ENCODE measurements around the gene PODXL2.
"Not testable (repeated sequence)": the region's sequence is repeated elsewhere in the genome, so short reads cannot be mapped to it uniquely, and the experiment has no call there.

The PODXL2 gene

DNA sequence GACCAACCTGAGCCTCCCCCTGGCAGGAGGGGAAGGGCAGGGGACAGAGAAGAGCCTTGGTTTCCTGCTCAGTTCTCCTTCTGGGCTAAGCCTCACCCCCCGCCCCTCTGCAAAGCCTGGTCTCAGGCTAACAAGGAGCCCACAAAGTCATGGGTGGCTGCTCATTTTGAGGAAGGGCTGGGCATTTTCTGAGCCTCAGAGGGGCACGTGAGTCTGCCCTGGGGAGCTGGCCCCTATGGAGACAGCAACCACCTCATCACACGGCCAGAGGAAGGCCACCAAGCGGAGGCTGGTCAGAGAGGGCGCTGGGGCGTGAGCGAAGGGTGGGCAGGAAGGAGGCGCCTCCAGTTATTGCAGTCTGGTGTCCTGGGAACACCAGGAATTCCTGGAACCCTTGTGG lies 62.5 kb downstream of the PODXL2 start:
- no peak for DNase-seq (ENCODE audit: low spot score)

DNA sequence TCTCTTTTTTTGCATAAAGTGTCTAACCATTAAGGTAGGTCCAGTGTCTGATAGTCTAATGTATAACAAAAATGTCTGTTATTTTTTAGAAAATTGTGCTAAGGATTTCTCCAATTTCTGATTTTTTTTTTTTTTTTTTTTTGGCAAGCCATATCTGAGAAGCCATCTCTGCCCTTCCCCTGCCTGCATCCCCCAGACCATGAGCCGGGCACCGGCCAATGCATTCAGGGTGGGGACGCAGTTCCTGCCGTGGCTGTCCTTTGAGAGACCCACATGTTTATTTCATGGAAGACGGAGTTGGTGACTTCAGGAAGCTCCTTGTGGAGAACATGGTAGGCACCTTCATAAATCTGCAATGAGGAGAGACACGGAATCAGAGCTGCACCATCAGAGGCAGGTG lies 63.0 kb downstream of the PODXL2 start:
- no peak for DNase-seq (ENCODE audit: low spot score)

DNA sequence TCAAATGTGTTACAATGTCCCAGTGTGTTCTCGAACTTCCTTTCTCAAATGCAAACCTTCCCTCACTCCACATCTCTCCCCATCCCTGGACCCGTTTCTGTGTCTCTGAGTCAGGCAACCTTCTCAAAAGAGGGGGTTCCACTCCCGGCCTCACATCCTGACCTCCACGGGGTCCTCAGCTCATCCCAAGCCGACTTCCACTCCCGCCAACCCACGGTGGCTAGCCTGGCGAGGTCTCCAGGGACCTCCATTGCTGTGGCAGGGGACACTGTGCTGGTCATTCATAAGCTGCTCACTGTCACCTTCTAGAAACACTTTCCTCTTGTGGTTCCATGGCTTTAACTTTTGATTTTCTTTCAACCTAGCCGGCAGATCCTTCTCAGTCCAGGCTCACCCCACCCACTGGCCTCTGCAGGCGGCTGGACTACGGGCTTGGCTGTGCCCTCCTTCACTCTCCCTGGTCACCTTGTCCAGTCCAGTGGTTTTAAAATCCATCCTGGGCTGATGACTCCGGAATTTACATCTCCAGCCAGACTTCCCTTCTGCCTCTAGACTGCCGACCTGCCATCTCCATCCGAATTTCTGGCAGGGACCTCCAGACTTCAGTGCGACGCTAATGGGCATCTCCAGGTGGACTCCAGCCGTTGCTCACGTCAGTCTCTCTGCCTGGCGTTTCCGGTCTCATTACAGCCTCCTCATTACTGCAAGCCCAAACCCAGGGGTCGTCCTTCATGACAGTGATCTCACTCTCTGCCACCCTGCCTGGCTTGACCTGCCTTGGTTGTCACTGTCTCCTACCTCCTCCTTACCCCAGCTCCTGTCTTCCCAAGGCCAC lies 63.7 kb downstream of the PODXL2 start:
- no peak for DNase-seq (ENCODE audit: low spot score)

DNA sequence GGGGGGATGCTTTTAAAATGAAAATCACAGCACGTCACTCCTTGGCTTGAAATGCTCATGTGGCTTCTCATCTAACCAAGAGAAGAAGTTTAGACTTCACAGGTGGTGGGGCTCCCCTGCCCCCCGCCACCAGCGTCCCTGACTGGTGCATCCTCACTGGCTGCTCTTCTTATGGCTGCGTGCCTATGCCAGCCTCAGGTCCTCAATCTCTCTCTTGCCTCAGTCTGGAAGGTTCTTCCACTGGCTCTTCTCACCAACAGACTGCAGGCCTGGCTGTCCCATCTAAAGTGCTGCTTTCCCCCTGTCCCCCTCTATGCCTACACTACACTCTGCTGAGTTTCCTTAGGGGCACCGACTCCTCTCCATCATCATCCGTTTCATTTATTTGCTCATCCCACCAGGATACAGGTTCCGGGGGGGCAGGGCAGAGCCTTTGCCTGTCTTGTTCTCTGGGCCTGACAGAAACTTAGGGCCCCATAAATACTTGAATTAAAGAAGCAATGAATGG lies 64.4 kb downstream of the PODXL2 start:
- no peak for DNase-seq (ENCODE audit: low spot score)

DNA sequence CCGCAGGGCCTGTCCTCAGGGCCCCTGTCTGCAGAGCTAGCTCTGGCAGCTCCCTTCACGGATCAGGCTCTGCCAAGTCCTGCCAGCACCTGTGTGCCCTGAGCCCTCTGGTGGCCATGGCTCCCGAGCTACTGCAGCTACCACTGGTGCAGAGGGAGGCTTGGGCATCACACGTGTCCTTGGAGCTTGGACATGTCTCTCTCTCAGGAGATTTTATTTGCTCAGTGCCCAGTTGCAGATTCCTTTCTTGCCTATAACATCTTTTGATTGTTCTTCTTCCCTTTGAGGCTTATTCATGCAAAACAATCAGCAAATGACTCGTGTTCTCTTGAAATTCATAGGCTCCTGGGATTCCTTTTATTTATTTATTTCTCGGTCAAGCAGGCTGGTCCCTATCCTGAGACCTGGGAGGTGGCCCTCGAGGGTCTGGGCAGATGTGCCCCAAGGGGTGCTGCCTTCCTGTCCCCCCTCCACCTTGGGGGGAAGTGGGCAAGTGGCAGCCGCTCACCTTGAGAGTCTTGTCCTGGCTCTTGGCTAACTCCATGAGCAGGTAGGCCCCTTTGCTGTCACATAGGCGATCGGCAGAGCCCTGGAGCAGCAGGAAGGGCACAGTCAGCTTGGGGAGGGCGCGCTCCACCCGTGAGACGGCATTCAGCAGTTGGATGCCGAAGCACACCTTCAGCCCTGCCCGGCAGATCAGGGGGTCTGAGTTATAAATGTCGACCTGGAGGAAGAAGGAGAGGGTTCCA lies 65.7 kb downstream of the PODXL2 start:
- DNase-seq (ENCODE audit: low spot score), result peak; percentile 25

DNA sequence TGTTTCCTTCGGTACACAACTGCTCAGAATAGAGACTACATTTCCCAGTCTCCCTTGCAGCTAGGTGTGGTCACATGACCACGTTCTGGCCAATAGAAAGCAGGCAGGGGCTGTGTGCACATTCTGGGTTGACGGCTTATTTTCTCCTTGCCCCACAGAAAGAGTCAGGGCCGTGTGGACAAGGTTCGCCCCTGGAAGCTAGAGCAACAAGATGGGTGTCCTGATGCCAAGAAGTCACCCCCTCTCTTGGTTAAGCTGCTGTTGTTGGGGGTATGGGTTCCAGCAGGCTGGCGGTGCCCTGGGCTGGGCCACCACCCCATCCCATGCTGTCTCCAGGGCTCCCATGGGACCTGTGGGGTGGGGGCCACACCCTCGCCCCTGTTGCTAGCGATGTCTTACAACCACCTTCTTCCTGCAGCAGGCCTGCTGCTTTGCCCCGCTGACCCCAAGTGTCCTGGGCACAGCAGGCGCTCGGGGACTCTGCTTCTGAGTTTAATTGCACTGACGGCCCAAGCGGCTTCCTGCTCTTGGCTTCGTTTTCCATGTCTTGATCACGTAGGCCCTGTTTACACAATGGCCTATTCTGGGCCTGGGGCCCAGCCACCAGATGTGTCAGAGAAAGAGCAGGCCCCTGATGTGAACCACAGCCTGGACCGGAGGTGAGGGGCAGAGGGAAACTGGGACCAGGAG lies 68.7 kb downstream of the PODXL2 start:
- no peak for DNase-seq (ENCODE audit: low spot score)

DNA sequence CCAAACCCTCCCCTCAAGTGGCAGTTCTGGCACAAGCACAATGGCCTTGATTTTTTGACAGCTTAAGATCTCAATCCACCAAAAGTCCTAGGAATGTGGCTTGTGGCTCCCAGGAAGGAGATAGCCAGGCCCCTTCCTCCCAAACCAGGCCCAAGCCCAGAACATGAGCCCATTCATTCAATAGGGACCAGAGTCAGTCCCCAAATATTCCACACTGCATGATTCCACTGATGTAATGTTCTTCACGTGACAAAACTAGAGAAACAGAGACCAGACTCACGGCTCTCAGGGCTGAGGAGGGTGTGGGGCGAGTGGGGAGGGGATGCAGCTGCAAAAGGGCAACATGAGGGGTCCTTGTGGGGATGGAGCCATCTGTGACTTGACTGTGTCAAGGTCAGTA lies 69.3 kb downstream of the PODXL2 start:
- no peak for DNase-seq (ENCODE audit: low spot score)

DNA sequence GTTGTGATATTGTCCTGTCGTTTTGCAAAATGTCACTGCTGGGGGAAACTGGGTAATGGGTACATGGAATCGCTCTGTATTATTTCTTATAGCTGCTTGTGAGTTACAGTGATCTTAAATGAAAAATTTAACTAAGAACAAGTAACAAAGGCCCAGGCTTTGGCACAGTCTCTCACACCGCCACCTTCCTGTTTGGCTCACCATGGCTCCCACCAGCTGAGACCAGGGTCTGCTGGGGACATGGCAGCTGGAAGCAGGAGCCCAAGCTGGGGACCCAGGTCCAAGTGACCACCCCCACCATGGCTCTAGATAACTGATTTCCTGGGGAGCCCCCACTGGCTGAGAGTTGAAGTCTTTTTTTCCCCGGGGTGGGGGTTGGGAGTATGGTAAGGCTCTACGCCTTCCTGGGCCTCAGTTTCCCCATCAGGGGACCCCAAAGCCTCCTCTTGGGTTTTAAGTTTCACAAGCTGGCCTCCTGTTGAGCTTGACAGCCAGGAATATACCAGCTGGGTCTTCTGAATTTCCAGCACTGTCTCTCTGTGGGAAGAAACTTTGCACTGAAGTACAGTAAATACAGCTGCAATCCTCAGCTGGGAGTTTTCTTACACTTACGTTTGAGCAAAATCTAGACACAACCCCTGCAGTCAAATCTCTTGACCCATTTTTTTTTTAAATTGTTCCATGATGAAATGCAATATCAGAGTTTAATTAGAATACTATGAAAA lies 69.9 kb downstream of the PODXL2 start:
- DNase-seq (ENCODE audit: low spot score), result no peak

DNA sequence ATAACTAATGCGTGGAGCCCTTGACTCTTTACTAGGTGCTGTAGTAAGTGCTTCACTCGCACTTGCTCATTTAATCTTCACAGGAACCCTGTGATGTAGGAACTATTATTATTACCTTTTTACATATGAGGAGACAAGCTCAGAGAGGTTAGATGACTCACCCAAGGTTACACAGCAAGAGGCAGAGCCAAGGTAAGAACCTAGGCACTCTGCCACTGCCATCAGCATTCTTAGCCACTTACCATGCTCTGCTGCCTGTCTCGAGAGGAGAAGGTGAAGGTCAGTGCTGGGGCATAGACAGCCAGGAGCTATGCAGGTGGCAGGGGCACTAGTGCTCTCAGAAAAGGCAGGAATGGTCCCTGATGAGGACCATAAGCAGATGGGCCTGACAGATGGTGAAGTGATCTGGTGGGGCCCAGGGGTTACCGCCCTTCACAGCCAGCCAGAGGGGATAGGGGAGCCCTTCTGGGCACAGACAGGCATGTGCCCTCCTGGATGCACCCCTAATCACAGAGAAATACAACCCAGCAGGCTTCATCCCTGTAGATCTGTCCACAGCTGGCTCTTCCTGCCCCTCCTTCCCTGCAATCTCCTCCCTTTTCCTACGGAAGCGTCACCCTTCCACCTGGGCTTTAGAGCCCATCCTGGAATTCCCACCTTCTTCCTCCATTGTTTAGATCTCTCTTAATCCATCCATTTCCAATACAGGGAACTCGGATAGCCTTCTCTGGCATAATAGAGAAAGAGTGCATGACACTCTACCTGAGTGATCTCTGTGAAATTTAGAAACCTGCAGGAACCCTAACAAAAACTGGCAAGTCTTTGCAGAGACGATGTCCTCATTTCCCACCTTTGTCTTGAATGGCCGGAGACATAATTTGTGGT lies 70.7 kb downstream of the PODXL2 start:
- no peak for DNase-seq (ENCODE audit: low spot score)

DNA sequence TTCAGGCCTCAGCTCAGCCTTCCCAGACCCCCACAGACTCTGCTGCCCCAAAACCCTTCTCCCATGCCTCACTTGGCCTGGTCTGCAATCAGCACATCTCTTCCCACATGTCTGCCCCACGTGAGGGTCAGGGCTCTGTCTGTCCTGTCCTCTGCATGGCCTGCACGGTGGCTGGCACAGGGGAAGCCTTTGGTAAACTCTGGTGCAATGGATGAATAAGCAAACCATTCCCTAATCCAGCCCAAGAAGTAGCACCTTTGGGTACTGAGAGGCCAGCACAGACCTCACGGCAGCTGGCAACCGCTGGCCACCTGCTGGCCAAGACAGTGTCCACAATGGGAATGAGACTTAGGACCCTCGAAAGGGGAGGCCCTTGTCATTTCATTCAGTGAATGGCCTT lies 71.4 kb downstream of the PODXL2 start:
- no peak for DNase-seq (ENCODE audit: low spot score)

DNA sequence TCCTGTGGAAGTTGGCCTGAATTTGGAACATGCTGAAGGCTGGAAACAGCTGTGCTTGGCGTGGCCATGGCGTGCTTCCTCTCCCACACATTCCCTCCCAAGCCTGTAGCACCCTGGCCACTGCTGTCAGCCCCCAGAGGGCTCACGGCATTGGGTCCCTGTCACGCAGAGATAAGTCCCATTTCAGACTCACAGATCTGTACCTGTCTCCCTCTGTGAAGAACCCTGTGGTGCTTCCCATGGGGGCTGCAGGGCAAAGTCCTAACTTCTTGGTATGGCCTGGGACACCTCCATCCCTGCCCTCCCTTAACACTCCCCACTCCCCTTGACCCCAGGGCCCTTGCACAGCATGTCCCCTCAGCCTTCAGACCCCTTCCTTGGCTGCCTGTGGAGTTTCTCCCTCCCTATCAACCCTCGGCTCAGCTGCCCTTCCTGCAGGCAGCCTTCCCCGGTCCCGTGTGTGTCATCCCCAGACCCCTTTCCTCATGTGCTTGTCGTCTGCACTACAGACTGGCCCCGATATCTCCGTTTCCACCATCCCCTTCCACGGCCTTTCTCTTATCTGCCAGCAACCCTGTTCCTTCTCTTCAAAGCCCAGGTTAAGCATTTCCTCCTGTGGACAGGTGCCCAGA lies 72.4 kb downstream of the PODXL2 start:
- no peak for DNase-seq (ENCODE audit: low spot score)

DNA sequence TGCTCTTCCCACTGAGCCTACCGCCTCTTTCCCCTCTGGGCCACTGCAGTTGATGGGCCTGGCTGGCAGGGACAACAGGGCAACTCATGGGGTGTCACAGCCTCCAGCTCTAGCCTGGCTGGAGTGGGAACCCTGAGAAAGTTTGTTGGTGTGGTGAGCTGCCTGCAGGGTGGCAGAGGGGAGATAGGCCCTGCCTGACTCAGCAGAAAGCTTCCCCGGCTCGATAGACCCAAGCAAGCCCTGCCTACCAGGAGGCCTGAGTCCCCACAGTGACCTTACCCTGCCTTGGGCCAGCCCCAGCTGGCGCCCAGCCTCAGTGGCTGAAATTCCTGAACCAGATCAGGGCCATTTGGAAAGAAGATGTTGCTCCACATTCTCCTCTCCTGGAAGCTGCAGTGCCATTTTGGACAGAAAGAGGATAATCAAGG lies 73.2 kb downstream of the PODXL2 start:
- no peak for DNase-seq (ENCODE audit: low spot score)

DNA sequence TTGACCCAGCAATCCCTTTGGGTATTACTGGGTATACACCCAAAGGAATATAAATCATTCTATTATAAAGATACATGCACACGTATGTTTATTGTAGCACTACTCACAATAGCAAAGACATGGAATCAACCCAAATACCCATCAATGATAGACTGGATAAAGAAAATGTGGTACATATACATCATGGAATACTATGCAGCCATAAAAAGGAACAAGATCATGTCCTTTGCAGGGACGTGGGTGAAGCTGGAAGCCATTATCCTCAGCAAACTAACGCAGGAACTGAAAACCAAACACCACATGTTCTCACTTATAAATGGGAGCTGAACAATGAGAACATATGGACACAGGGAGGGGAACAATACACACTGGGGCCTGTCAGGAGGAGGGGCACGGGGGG lies 75.9 kb downstream of the PODXL2 start:
- DNase-seq (ENCODE audit: low spot score), result not testable (repeated sequence)

DNA sequence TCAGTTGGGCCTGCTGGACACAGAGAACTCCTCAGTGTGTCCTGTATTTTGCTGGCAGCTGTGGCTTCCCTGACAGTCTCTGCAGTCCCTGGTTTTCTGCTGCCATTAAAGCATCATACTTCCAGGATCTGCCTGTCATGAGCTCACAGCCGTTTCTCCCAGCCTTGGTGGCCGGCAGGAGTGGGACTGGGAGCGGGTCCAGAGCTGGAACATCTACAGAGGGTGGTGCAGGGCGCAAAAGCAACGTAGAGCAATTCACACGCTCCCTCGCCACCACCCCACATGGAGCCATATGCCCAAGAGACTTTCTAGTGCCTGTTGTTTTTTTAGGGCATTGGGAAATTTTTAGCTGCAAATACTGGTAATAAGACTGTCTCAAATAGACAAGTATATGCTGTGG lies 77.3 kb downstream of the PODXL2 start:
- DNase-seq (ENCODE audit: low spot score), result no peak

DNA sequence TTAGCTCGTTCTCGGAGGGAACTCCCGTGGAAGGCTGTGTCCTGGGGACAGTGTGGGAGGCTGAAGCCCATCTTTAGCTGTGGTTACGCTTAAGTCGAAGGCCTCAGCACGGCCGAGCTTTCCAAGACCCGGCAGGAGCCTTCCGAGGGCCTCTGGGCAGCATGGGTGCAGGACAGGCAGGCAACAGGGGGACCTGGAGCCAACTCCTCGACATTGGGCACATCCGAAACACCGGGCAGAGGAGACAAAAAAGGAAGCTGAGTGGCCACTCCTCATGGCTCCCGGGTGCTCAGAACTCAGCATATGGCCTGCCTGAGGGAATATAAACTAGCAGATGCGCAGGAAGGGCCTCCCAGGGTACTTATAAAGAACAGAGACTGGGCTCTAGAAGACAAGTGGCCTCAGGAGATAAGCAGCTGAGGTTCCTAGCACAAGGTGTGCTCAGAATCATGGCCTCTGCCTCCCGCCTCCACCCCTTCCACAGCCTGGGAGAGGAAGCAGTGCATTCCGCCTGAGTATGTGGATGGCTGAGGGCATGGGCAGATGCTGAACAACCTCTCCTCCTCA lies 77.9 kb downstream of the PODXL2 start:
- no peak for DNase-seq (ENCODE audit: low spot score)

DNA sequence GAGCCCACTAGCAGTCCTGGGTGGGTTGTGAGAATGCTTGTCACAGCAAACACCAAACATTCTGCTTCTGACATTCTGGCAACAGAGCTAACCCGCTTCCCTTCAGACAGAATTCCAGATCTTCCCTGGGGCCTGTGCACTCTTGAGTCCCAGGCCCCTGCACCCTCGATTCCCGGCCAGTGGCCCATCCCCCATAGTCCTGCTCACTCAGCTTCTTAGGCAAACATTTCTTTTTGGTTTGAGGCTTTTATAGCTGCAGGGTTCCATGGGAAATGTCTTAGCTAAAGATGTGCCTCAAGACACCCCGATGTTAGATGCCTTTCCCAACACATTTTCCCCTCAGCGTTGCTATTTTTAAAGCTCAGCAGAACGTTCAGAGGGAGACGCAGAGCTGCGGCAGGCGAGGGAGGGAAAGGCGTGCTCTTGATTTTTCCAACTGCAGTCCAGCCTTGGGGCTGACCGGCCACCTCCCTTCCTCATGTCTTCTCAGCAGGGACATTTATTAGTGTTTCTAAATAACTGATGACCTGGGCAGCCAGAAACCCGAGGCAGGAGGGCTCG lies 78.9 kb downstream of the PODXL2 start:
- DNase-seq (ENCODE audit: low spot score), result no peak

DNA sequence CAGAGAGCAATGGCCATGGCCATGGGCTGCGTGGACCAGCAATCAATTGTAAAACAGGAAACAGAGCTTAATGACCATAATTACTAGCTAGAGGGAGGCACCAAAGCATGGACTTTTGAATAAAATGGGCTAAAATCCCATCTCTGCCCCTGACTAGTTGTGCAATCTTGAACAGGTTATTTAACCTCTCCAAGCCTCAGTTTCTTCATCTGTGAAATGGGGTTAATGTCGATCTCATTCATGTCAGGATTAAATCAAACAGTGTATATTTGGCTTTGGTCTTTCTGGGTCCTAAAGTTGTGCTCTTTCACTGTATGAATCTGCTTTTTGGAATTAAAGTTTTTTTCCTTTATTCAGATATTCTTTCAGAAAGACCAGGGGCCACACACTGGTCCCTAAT lies 79.9 kb downstream of the PODXL2 start:
- no peak for DNase-seq (ENCODE audit: low spot score)

DNA sequence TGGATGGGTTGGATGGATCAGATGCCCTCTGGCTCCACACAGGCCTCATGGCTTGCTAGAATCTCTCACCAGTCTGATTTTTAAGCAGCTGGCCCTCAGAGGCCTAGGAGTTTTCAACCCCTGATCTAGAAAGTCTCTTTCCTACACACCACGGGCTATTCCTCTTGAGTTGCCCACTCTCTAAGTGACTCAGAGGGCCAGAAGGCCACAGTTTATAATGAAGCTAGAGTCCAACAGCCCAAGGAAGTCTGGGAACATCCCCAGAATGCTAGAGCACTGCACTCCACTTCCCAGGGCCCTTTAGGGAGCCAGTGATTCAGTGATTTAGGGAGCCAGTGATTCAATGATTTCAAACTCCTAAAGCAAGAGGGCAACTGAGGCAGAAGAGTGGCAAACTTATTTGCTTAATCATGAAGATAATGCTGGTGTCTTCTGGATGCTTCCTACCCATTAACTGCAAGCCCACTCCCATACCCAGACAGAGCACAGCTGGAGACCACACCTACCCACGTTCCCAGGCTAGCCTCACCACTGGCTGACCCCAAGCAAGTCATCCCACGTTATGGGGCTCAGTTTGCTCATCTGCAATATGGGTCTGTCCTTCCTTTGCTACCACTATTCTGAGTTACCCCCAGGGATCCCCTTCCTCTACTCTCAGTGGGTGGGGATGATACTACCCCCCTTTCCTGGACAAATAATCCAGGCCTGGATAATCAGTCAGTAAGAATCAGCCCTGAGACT lies 80.5 kb downstream of the PODXL2 start:
- no peak for DNase-seq (ENCODE audit: low spot score)

All from kidney capillary endothelial cell (primary cell).